GM19395 (cell line): ENCODE data around the gene TMX1.

ENCODE experiments used
- ATAC-seq: cut with Tn5 transposase; IDR thresholded peaks from one replicate; pipeline ENCODE4 v1.9.1; 2021; ENCODE audit warnings: mild to moderate bottlenecking, moderate library complexity; ENCODE audit not compliant: unreplicated experiment

TMX1 gene

DNA sequence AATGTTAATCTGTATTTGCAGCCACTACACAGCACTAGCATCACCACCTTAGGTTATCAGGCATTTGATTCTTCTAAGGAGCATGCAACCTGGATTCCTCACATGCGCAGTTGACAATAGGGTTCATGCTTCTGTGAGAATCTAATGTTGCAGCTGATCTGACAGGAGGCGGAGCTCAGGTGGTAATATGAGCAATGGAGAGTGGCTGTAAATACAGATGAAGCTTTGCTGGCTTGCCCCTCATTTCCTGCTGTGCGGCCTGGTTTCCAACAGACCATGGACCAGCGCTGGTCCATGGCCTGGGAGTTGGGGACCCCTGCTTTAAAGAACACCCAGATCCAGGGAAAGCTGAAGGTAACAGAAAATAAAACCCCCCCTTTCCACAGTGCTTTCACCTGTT, 51.0 kb downstream of the TMX1 start:
- ATAC-seq, result no peak

DNA sequence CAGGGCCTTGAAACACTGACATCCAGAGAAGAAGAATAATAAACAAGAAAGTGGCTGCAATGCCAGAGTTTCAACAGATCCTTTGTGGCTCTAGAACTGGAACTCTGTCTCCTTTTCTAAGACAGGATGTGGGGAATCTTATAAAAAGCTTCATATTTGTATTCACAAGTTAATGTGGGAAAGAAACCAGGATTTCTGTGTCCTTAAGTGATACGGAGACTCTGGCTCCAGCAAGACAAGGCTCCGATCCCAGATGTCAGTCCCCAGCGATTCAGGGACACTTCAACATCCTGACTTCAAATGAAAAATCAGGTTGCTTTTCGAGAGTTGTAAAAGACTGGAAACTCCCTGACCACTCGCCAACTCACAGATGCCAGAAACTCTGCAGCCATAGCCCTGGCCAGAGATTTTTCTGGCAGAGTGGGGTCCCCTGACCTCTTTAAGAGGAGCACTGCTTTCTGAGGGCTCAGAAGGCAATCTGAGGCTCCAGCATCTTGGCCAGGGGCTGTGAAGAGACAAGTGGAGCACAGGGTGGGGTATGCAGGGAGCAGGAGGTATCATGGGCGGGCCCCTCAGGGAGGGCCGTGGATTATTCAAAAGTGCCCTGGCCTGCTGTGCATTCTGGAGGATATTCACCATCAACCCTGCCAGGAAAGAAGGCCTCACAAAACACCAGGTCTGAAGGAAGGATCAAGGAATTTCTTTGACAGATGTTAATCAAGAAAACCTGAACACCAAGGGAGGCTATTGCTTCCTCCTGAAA, 53.3 kb downstream of the TMX1 start:
- ATAC-seq, result no peak

DNA sequence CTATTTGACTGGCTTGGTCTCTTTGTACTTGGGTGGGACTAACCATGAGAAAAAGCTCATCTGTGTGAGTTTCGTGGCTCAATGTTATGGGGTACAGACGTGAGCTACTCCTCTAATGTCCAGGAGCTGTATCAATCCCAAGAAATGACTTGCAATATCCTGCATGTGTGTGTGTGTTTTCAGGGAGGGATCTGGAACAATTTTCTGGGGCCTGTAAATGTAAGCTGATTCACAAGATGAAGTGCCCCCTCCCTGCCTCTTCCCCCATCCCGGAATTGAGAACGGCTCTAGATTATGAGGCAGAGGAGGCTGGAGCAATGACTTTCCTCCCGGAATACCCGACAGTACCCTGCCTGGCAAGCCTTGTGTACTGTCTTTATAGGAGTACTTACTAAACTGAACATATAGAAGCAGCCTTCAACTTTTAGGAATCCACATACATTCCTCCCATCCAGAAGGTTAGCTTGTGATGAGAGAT, 53.9 kb downstream of the TMX1 start:
- no peak for ATAC-seq

DNA sequence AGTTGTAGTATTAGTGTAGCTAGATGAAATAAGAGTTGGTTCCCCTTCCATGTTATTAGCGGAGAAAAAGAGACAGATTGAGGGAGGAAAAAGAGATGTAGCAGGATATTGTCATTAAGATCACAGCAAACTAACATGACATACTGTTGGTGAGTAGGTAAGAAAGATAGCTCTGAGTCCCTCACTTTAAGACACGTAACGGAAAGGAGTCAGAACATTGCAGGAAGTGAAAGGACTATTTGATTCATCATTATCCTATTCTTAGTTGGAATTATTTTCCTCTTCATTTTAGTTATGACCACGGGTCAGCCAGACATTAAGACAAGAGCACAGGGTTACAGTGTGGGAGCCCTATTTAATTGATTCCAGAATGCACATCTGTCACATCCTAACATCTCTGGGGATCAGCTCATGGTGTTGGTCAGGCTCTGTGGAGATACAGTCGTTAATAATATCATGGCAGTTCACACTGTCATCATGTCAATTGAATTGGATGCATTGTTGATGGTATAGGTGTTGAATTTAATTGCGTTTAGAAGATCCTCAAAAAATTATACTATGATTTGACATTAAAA, 55.0 kb downstream of the TMX1 start:
- ATAC-seq, result no peak

DNA sequence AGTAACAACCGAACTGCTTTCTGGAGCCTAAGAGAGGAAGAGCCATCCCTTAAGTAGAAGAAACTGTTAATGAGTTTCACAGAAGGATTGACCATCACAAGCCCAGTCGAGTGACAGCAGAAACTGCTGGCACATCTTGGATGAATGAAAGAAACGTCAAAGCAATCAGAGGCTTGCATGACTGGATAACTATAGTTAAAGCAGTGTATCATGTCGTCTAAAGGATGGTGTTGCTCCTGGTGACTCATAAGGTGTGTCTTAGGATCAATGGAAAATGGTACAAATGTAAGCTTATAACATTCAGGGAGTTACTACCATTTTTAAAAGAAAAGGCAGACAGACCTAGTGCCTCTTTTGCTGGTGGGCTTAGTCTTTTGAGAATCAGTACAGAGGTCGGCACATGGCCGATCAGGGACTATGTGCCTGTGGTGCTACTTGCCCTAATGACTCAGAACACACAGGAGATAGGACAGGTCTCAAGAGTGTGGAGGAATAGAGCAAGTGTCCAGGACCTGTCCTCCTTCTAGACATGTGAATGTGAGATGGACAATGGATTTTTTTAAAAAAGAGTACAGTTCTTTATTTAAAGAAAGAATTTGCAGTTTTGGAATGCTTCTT, 55.7 kb downstream of the TMX1 start:
- ATAC-seq, result no peak

DNA sequence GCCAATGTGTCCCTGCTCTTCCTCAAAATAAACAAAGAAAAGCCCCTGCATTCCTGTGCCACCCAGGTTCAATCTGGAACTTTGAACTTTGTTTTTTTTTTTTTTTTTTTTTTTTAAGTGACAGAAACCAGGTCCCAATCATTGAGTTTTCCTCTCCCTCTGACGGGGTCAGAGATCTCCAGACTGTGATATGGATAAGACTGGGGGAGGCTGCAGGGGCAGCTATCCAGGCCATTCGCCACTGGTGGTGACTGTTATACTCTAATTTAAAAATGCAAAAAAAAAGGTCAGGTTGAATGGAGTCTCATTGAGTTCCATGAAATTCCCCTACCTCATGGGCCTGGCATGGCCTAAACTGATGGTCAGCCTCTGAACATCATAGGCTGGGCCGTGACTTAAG, 57.0 kb downstream of the TMX1 start:
- ATAC-seq, result no peak

DNA sequence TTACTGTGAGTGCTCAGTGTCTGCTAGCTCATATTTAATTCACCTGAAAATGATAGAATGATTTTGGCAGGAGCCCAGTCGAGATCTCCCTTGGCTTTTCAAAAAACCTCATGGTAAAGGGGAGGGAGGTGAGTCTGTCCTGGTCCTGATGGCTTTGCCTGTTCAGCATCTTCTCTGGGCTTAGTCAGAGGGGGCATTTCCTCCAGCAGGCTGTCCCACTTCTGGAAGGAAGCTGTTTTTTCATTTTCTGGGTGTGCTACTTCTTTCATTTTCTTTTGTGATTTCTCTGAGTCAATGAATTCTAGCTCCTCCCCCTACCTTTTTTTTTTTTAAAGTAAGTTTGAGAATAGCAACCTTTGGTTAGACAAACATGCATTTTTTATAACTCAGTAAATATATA, 58.8 kb downstream of the TMX1 start:
- ATAC-seq, result peak; percentile 66

DNA sequence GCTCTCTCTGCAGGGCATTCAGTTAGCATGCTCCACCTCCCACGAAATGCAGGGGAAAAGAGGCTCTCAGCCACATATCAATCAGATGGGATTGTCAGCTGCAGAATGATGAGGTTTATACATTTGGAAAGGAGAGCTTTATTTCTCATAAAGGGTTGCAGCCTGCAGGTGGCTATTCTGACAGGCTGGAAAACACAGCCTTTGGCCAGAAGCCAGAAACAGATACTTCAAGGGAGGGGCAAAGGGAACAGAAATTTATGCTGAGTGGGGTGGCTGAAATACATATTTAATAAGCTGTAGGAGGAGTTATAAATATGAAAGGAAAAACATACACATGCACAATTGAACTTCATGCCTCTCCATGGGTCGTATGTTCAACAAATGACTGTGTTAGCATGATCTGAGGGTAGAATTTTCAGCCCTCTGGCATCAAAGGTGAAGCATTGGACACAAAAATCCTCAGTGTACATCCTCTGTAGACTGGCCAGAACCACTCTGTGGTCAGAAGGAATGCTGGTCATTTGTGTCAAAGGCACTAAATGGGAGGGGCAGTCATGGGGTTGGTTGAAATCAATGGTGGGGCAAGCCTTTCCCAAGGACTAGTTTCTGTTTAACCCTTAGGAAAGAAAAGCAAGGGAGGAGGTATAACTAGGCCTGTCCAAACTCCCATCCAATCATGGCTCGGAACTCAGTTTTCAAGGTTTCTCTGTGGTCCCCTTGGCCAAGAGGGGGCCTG, 62.4 kb downstream of the TMX1 start:
- ATAC-seq, result no peak

DNA sequence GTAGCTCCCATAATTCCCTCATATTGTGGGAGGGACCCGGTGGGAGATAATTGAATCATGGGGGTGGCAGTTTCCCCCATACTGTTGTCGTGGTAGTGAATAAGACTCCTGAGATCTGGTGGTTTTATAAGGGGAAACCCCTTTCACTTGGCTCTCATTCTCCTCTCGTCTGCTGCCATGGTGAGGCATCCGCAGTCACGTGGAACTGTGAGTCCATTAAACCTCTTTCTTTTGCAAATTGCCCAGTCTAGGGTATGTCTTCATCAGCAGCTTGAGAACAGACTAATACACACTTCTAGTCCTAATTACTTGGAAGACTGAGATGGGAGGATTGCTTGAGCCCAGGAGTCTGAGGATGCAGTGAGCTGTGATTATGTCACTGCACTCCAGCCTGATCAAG, 64.4 kb downstream of the TMX1 start:
- no peak for ATAC-seq

DNA sequence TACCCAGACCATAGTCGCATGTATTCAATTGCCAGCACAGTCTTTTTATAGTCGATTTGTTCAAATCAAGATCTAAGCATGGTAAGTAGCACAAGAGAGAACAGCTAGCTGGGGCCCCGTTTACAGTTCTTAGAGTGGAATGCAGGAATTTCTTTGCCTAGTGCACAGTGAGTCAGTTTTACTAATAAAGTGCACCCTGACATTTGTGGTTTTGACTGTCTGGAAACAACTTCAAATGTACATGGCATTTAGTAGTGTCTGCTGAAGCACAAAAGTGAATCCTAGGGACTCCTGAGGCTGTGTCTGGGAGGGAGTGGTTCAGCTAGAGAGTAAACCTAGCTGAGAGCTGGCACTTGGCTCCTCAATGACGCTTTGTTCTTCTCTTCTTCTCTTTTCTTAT, 64.9 kb downstream of the TMX1 start:
- no peak for ATAC-seq

DNA sequence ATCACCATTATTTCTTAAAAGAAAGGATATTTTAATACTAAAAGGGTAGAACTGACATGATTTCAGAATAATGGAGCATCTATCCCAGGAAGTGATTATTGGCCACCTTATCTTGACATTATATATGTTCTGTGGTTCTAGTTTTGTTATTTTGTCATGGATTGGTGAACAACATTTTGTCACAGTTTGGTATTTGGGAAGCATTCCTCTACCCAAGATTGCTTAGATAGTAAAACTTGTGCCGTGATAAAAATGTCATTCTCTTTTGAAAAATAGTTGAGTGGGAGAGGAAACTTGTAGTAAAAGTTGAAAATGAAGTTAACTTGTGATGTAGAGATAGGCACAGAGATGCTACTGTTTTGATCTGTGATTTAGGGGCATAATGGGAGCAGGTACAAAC, 65.7 kb downstream of the TMX1 start:
- no peak for ATAC-seq
